Measurements from ENCODE around the gene EIF4E1B.

Gene EIF4E1B

GRCh38 chr5:176692326-176692725 lies 61.9 kb downstream of the EIF4E1B start:
- DNase-seq (ENCODE audit: low spot score), result no peak

DNA sequence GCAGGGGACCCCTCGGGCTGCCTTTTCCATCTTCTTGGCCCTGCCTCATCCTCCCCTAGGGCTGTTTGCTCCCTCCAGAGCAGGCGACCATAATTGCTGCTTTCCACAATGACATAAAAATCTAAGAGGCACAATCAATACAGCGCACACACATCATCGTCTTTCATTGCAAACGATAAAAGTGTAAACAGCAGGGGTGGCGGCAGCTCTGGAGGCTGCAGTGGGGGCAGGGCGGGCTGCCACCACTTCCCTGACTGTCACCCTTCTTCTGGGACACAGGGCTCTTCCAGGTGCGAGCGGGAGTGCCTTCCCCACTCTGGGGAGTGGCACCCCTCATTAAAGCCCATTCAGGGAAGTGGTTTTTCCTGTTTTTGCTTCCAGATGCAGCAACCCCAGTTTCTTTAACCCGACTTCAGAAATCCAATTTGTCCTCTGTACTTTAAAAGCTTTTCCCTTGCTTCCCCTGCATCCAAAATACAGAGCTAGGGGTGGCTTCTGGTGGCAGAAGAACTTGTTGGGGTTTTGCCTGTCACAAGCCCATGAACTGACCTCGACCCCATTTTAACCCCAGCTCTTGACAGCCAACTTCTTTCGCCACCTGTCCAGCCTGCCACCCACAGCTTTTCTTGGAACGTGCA lies 62.5 kb downstream of the EIF4E1B start:
- DNase-seq (ENCODE audit: low spot score), result no peak

DNA sequence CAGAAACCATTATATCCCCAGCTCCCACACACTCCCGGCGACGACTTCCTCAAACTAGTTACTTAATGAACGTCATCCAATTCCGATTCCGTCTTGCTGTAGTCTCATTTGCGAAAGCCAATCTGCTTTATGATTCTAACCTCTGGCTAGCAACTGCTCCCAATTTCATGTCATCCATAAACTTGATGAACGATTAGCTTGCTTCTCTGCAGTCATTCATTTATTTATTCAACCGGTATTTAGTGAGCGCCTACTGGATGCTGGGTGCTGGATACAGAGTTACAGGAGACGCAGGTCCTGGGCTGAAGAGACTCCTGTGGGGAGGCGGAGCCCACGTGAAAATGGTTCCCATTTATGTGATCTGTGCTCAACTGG lies 63.0 kb downstream of the EIF4E1B start:
- no peak for DNase-seq (ENCODE audit: low spot score)

DNA sequence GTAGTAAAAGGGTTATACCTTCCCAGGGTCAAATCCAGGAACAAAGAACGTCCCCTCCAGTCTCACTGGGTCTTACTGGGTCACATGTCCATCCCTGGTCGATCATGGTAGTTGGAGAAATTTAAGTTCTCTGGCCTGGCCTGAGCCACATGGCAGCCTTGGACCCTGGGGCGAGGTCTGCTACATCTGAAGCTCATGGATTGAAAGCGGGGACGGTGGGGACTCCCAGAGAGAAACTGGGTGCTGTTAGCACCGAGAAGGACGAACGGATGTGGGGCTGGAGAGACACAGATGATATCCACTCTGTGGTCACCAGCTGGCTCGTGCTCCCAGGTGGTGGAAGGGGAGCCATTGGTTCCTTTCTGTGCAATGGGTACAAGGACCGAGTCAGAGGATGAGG lies 63.7 kb downstream of the EIF4E1B start:
- no peak for DNase-seq (ENCODE audit: low spot score)

GRCh38 chr5:176694631-176695030 lies 64.2 kb downstream of the EIF4E1B start:
- DNase-seq (ENCODE audit: low spot score), result no peak

- no peak for DNase-seq (ENCODE audit: low spot score)
Measured at GRCh38 chr5:176695073-176695472, 64.6 kb downstream of the EIF4E1B start.

All from iPS-NIHi11 (cell line).